Lower leg skin (tissue), 4 donors: ENCODE data around the gene SNX14. TPM values are rescaled to one million over a fixed set of nuclear protein-coding genes. Genes with fewer than 3 reads are reported as not detected.
"Not testable (repeated sequence)": the region's sequence is repeated elsewhere in the genome, so short reads cannot be mapped to it uniquely, and the experiment has no call there.

Experiments used
- DNase-seq, 2 donors: peaks; one replicate each; pipeline ENCODE4 v3.0.0-alpha.2; 2019; ENCODE audit warnings: low spot score in 2 of 2
- H3K4me3 ChIP-seq: fragments of 200-600 bp; sonication (generic); 2 replicates; pipeline ENCODE4 v1.5.1; 2017; ENCODE audit warnings: mild to moderate bottlenecking, low read depth; ENCODE audit not compliant: poor library complexity, severe bottlenecking
- POLR2A ChIP-seq, 2 donors: fragments of 450-650 bp; IDR thresholded peaks; one replicate each; pipeline ENCODE4 v1.6.1; 2016 to 2017; ENCODE audit warnings: antibody characterized with exemption in 2 of 2, mild to moderate bottlenecking in 1 of 2, moderate library complexity in 1 of 2
- WGBS, 2 donors: methylation state at CpG; one replicate each; pipeline ENCODE4 v1.1.5; 2018; 5-methylcytosine and 5-hydroxymethylcytosine counted together
- intact Hi-C: fragments of 100-400 bp; cut with DNase I; formaldehyde crosslinking; loops from one replicate; pipeline ENCODE4 v1.15.0; 2023; ENCODE audit warnings: low total_unique reads
- total RNA-seq, 4 donors: library from RNA; depleted of rRNA; stranded (reverse); fragments of >200 nt; gene quantifications; one replicate each; pipeline ENCODE4 v1.1.0, GENCODE V29; 2016
- TF ChIP-seq, protein P1 (sequence below), 3 donors: fragments of 450-650 bp; IDR thresholded peaks; one replicate each; pipeline ENCODE4 v1.5.1; 2016; ENCODE audit warnings: antibody characterized with exemption in 3 of 3, mild to moderate bottlenecking in 3 of 3, moderate library complexity in 2 of 3

SNX14 gene
- total RNA-seq, 4 donors from 2014 or later: 38.3 to 75.3 (median 56.6) TPM

DNA sequence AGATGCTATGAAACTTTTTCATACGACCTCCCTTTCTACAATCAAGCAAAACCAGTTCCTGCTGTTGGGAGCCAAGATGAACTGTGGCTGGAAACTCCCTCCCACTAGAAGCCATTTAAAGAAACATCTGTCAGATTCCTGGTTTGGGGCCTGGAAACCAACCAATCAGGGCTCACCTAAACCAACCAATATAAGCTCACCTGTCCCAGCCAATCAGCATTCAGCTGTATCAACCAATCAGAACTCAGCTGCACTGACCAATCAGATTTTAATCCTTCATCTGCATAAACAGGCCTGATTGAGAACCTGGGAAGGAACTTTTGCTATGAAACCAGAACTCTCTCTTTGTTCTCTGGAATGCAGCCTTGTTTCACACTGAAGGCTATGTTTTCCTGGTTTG, 42.4 kb downstream of the SNX14 start:
- no peak for TF ChIP-seq POLR2A (IDR thresholded peaks at IDR 0.05)
- TF ChIP-seq, protein P1, sequence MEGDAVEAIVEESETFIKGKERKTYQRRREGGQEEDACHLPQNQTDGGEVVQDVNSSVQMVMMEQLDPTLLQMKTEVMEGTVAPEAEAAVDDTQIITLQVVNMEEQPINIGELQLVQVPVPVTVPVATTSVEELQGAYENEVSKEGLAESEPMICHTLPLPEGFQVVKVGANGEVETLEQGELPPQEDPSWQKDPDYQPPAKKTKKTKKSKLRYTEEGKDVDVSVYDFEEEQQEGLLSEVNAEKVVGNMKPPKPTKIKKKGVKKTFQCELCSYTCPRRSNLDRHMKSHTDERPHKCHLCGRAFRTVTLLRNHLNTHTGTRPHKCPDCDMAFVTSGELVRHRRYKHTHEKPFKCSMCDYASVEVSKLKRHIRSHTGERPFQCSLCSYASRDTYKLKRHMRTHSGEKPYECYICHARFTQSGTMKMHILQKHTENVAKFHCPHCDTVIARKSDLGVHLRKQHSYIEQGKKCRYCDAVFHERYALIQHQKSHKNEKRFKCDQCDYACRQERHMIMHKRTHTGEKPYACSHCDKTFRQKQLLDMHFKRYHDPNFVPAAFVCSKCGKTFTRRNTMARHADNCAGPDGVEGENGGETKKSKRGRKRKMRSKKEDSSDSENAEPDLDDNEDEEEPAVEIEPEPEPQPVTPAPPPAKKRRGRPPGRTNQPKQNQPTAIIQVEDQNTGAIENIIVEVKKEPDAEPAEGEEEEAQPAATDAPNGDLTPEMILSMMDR (IDR thresholded peaks at IDR 0.05): no peak
- WGBS, 2 donors: 43% methylated on average over 1 of the region's 1 CpG
- H3K4me3 ChIP-seq: no peak overlapping the region
- no peak for DNase-seq
- intact Hi-C loops: no loop called here

DNA sequence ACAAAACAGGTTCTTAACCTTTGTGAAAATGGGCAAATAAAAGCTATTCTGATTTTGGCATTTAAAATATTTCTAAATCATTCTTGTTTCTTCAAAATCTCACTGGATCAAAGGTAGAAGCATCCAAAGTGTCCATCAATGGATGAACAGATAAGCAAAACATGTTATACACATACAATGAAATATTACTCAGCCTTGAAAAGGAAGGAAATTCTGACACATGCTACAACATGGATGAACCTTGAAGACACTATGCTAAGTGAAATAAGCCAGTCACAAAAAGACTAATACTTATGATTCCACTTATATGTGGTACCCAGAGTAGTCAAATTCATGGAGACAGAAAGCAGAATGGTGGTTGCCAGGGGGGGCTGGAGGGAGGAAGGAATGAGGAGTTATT, 45.9 kb downstream of the SNX14 start:
- intact Hi-C loops: no loop called here
- TF ChIP-seq, protein P1 (IDR thresholded peaks at IDR 0.05): no peak
- TF ChIP-seq POLR2A (IDR thresholded peaks at IDR 0.05): no peak
- no peak overlapping the region for H3K4me3 ChIP-seq
- no peak for DNase-seq

GRCh38 chr6:85544776-85545175, 48.9 kb downstream of the SNX14 start:
- TF ChIP-seq, protein P1 (IDR thresholded peaks at IDR 0.05): no peak
- TF ChIP-seq POLR2A (IDR thresholded peaks at IDR 0.05): no peak
- H3K4me3 ChIP-seq: no peak overlapping the region
- WGBS, 2 donors: 85 to 100% methylated on average over 1 of the region's 1 CpG
- DNase-seq: no peak
- intact Hi-C loops: no loop called here

DNA sequence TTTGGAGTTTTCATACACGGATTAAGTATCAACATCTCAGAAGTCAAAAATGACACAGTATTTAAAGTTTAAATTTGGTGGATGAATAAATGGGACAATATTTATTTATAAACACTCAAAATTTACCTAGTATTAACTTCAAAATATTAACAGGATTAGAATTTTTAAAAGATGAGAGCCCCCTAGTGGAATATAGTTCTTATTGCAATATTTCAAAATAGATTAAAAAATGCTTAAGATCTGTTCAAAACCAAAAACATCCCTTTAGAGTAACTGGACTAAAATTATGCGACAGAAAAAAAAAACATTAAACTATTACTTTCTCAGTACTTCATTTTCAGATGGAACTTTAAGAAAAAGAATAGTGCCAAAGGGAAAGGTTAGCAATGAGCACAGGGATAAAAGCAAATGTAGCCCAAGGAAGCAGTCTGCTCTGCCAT, 56.6 kb downstream of the SNX14 start:
- intact Hi-C loops: no loop called here
- no peak overlapping the region for H3K4me3 ChIP-seq
- DNase-seq: no peak
- WGBS, 2 donors: 46 to 60% methylated on average over 2 of the region's 2 CpGs
- no peak for TF ChIP-seq POLR2A (IDR thresholded peaks at IDR 0.05)
- TF ChIP-seq, protein P1 (IDR thresholded peaks at IDR 0.05): no peak

GRCh38 chr6:85524281-85524680, 69.4 kb downstream of the SNX14 start:
- WGBS, 2 donors: 85 to 100% methylated on average over 2 of the region's 2 CpGs
- intact Hi-C loops, H3K4me3 ChIP-seq, DNase-seq: not testable (repeated sequence)

DNA sequence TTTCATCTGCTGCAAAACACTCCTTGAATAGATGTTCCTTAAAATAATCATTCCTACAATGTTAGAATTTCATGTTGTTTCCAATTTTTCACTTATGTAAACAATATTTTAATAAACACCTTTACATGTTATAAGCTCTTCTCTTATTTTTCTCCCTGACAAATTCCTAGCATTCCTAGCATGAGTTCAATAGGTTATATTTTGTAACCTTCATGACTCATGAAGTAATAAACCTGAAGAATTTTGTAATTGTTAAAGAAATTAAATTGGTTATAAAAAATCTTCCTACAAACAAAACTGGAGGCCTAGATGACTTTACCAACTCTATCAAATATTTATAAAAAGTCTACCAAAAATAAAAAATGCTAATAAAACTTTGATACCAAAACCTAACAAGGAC, 77.5 kb downstream of the SNX14 start:
- no peak for DNase-seq
- TF ChIP-seq, protein P1 (IDR thresholded peaks at IDR 0.05): no peak
- TF ChIP-seq POLR2A (IDR thresholded peaks at IDR 0.05): no peak
- H3K4me3 ChIP-seq: no peak overlapping the region
- intact Hi-C loops: no loop called here
